ENCODE data around the gene TMEFF1. TPM values are rescaled to one million over a fixed set of nuclear protein-coding genes. Genes with fewer than 3 reads are reported as not detected.

The TMEFF1 gene
- total RNA-seq, 1 experiment from 2014 or later = 3.3 TPM

DNA sequence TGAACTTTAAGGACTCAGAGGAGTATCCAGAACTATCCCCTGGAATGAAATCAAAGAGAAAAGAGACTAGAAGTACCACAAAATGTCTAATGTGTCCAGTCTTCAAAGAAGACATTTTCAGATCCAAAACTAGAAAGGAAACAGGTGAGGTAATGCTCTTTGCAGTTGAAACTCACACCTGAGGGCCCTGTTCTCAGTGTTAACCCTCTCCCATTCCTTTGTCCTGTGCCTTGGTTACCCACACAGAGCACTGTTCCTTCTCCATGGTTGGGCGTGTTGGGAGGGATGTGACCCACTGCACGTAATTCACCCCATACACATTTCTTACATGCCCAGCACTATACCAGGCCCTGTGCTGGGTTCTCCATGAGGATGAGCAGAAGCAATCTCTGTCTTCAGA is 24.7 kb upstream of the TMEFF1 start:
- Histone ChIP-seq H3K4me1 (ENCODE audit: control insufficient read depth in 1 of 2, insufficient read depth in 2 of 2, low read length in 2 of 2) (no peaks in the 10 kb centered on the region), H4K20me1 (ENCODE audit: insufficient read depth) (no peaks in the 10 kb centered on the region), H3K4me2 (ENCODE audit: low read length) (no peak overlapping the region), H3K4me3 (replicated peaks in 1 of 2; ENCODE audit: low read depth in 1 of 2, low read length in 2 of 2) (no peak overlapping the region), H3K27me3 (ENCODE audit: insufficient read depth, low read length) (no peaks in the 10 kb centered on the region), H3K9ac (ENCODE audit: low read length) (no peak overlapping the region), H3K9me3 (ENCODE audit: control insufficient read depth in 1 of 2, insufficient read depth in 1 of 2, low read depth in 1 of 2, low read length in 2 of 2) (no peaks in the 10 kb centered on the region), H3K79me2 (ENCODE audit: insufficient read depth, low read length) (peaks cover 5% of the 10 kb centered on the region; the same call in 1 of the 2 replicates), H3K27ac (ENCODE audit: low read depth, low read length) (no peak overlapping the region), H3K9me2 (ENCODE audit: insufficient read depth) (no peaks in the 10 kb centered on the region), H3K36me3 (ENCODE audit: control insufficient read depth in 1 of 2, insufficient read depth in 2 of 2, low read length in 2 of 2) (peaks cover 8 to 12% of the 10 kb centered on the region in 2 experiments; a peak in 3 of 4 replicates), H2AFZ (ENCODE audit: low read depth, low read length, poor library complexity, severe bottlenecking) (no peak overlapping the region)
- BruUV-seq (replicated peaks) = no TSS peak
- no peak for ATAC-seq
- POLR2A ChIA-PET = no interaction called here
- CTCF ChIA-PET = no interaction called here
- intact Hi-C loops (cut with micrococcal nuclease) = no loop called here
- TF ChIP-seq, protein P1, sequence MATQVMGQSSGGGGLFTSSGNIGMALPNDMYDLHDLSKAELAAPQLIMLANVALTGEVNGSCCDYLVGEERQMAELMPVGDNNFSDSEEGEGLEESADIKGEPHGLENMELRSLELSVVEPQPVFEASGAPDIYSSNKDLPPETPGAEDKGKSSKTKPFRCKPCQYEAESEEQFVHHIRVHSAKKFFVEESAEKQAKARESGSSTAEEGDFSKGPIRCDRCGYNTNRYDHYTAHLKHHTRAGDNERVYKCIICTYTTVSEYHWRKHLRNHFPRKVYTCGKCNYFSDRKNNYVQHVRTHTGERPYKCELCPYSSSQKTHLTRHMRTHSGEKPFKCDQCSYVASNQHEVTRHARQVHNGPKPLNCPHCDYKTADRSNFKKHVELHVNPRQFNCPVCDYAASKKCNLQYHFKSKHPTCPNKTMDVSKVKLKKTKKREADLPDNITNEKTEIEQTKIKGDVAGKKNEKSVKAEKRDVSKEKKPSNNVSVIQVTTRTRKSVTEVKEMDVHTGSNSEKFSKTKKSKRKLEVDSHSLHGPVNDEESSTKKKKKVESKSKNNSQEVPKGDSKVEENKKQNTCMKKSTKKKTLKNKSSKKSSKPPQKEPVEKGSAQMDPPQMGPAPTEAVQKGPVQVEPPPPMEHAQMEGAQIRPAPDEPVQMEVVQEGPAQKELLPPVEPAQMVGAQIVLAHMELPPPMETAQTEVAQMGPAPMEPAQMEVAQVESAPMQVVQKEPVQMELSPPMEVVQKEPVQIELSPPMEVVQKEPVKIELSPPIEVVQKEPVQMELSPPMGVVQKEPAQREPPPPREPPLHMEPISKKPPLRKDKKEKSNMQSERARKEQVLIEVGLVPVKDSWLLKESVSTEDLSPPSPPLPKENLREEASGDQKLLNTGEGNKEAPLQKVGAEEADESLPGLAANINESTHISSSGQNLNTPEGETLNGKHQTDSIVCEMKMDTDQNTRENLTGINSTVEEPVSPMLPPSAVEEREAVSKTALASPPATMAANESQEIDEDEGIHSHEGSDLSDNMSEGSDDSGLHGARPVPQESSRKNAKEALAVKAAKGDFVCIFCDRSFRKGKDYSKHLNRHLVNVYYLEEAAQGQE (IDR thresholded peaks at IDR 0.05; ENCODE audit: low read depth) = no peak
- TF ChIP-seq EZH2phosphoT487 (IDR thresholded peaks at IDR 0.05; ENCODE audit: borderline replicate concordance) (no peak), ZFX (IDR thresholded peaks at IDR 0.05) (no peak), TCF7L2 (IDR thresholded peaks at IDR 0.05; ENCODE audit: borderline replicate concordance, extremely low read depth, insufficient read depth, insufficient read length) (no peak)
- TF ChIP-seq, protein P2, sequence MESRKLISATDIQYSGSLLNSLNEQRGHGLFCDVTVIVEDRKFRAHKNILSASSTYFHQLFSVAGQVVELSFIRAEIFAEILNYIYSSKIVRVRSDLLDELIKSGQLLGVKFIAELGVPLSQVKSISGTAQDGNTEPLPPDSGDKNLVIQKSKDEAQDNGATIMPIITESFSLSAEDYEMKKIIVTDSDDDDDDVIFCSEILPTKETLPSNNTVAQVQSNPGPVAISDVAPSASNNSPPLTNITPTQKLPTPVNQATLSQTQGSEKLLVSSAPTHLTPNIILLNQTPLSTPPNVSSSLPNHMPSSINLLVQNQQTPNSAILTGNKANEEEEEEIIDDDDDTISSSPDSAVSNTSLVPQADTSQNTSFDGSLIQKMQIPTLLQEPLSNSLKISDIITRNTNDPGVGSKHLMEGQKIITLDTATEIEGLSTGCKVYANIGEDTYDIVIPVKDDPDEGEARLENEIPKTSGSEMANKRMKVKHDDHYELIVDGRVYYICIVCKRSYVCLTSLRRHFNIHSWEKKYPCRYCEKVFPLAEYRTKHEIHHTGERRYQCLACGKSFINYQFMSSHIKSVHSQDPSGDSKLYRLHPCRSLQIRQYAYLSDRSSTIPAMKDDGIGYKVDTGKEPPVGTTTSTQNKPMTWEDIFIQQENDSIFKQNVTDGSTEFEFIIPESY (IDR thresholded peaks at IDR 0.05; ENCODE audit: extremely low read depth, insufficient replicate concordance, low read length) = no peak
- TF ChIP-seq, protein P3, sequence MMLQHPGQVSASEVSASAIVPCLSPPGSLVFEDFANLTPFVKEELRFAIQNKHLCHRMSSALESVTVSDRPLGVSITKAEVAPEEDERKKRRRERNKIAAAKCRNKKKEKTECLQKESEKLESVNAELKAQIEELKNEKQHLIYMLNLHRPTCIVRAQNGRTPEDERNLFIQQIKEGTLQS (IDR thresholded peaks at IDR 0.05) = no peak
- RAD21 ChIA-PET (ENCODE audit: low non-redundant PET in 1 of 2, low total read pairs in 2 of 2, uncharacterized antibody in 2 of 2, unreplicated experiment in 2 of 2) = no interaction called here
- no peak for DNase-seq (ENCODE audit: low read depth, low spot score)

Data from HCT116 (cell line).